H1 (cell line): ENCODE results near the gene INTS7. TPM values are rescaled to one million over a fixed set of nuclear protein-coding genes. Genes with fewer than 3 reads are reported as not detected.

Experiments
- CHD7 ChIP-seq: fragments of 300-600 bp; sonication (generic); IDR thresholded peaks from 2 replicates; pipeline ENCODE4 v1.7.1; 2012; ENCODE audit warnings: low read length, moderate library complexity, mild to moderate bottlenecking, inconsistent platforms; ENCODE audit not compliant: insufficient replicate concordance
- CTBP2 ChIP-seq: IDR thresholded peaks from 2 replicates; pipeline ENCODE4 v1.7.0; 2011; ENCODE audit warnings: borderline replicate concordance, mild to moderate bottlenecking, moderate library complexity, mixed read lengths, low read length; ENCODE audit not compliant: insufficient read depth, insufficient read length
- EP300 ChIP-seq, 2 experiments: IDR thresholded peaks; 1 replicate in 1 of 2; 2 replicates in 1 of 2; pipeline ENCODE4 v1.6.1; 2011 to 2012; ENCODE audit warnings: low read depth in 2 of 2, low read length in 2 of 2, mild to moderate bottlenecking in 2 of 2, borderline replicate concordance in 1 of 2, inconsistent platforms in 1 of 2, moderate library complexity in 1 of 2
- NANOG ChIP-seq: IDR thresholded peaks from 2 replicates; pipeline ENCODE4 v1.6.1; 2011; ENCODE audit warnings: low read length, low read depth, mild to moderate bottlenecking, inconsistent platforms; ENCODE audit not compliant: insufficient read depth, poor library complexity, severe bottlenecking
- POU5F1 ChIP-seq: IDR thresholded peaks from 2 replicates; pipeline ENCODE4 v1.6.1; 2011; ENCODE audit warnings: low read depth, mild to moderate bottlenecking, low read length, moderate library complexity
- RXRA ChIP-seq: IDR thresholded peaks from 2 replicates; pipeline ENCODE4 v1.6.1; 2011; ENCODE audit warnings: low read depth, mild to moderate bottlenecking, low read length, moderate library complexity; ENCODE audit not compliant: insufficient read depth
- SIRT6 ChIP-seq: IDR thresholded peaks from one replicate; pipeline ENCODE4 v1.7.1; 2012; ENCODE audit warnings: low read length, inconsistent platforms
- SIX5 ChIP-seq: IDR thresholded peaks from 2 replicates; pipeline ENCODE4 v1.6.1; 2011; ENCODE audit warnings: mild to moderate bottlenecking, low read depth, low read length
- SP1 ChIP-seq: IDR thresholded peaks from 2 replicates; pipeline ENCODE4 v1.6.1; 2011; ENCODE audit warnings: low read depth, low read length
- YY1 ChIP-seq: IDR thresholded peaks from 2 replicates; pipeline ENCODE4 v1.6.1; 2011; ENCODE audit warnings: low read depth, mild to moderate bottlenecking, low read length
- polyA plus RNA-seq, 7 experiments: library from polyadenylated mRNA; depleted of rRNA in 3 of 7; stranded (reverse) in 5 of 7; unstranded in 2 of 7; fragments of >200 nt in 5 of 7; fragments of 200-250 nt in 2 of 7; gene quantifications; 1 replicate in 5 of 7; 2 replicates in 1 of 7; 4 replicates in 1 of 7; pipeline versions ENCODE4 v1.2.1 to v1.2.3, GENCODE V29; 2011 to 2013; ENCODE audit warnings: missing spikeins in 2 of 7, mixed read lengths in 2 of 7
- total RNA-seq: library from RNA; stranded (reverse); fragmentation: NEBNext Ultra II Directional; extraction: Animal tissue kit (Norgen Biotek cat#: 25700); gene quantifications from 2 replicates; pipeline ENCODE4 v1.2.1, GENCODE V29; 2021
- TF ChIP-seq, protein P1 (sequence below): IDR thresholded peaks from 2 replicates; pipeline ENCODE4 v1.6.1; 2012; ENCODE audit warnings: inconsistent platforms

INTS7 gene
- total and polyA plus RNA-seq, 2 of the 8 experiments (the other 6 are each of a cell fraction or from before 2014, with no cell fraction given), result 15.2 to 22.4 TPM

- no peak for TF ChIP-seq CHD7
- no peak for TF ChIP-seq POU5F1
- TF ChIP-seq, protein P1, sequence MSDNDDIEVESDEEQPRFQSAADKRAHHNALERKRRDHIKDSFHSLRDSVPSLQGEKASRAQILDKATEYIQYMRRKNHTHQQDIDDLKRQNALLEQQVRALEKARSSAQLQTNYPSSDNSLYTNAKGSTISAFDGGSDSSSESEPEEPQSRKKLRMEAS, result no peak
- no peak for TF ChIP-seq YY1
- no peak for TF ChIP-seq CTBP2
- no peak for TF ChIP-seq SP1
- TF ChIP-seq RXRA, result no peak
- no peak for TF ChIP-seq SIRT6
- no peak for TF ChIP-seq EP300 (IDR thresholded peaks at IDR 0.05; ENCODE audit: borderline replicate concordance in 1 of 2, low read depth in 2 of 2, low read length in 2 of 2)
- no peak for TF ChIP-seq NANOG
- TF ChIP-seq SIX5, result no peak
Measured at GRCh38 chr1:211978596-211978995, 56.8 kb downstream of the INTS7 start (continued).
